ENCODE results near the gene TTC7B. TPM values are rescaled to one million over a fixed set of nuclear protein-coding genes. Genes with fewer than 3 reads are reported as not detected.

TTC7B gene
- total and polyA plus RNA-seq, 2 donors (not counting 3 experiments of a cell fraction or from before 2014, with no cell fraction given) = 46.8 to 76.5 TPM

GRCh38 chr14:90569606-90570387, 246.4 kb downstream of the TTC7B start:
- no peaks in the 10 kb centered on the region for H3K27me3 ChIP-seq (ENCODE audit: control insufficient read depth in 2 of 2, insufficient read depth in 2 of 2, low read length in 2 of 2)
- no TSS peak for BruUV-seq (replicated peaks)
- no peak for TF ChIP-seq EZH2 (IDR thresholded peaks at IDR 0.05; ENCODE audit: borderline replicate concordance, low read depth, low read length, severe bottlenecking)
- no peak for TF ChIP-seq MAX (IDR thresholded peaks at IDR 0.05; ENCODE audit: insufficient read depth, insufficient read length)
- TF ChIP-seq MYC (IDR thresholded peaks at IDR 0.05; ENCODE audit: low read depth, low read length) = no peak
- no peaks in the 10 kb centered on the region for H3K9me3 ChIP-seq (replicated peaks; ENCODE audit: control insufficient read depth, insufficient read depth, low read length)
- no peak overlapping the region for H2AFZ ChIP-seq (ENCODE audit: low read depth, low read length)
- H3K79me2 ChIP-seq (ENCODE audit: control insufficient read depth, insufficient read depth, low read length) = no peaks in the 10 kb centered on the region
- no peak overlapping the region for H3K27ac ChIP-seq (ENCODE audit: insufficient read depth, low read depth, low read length)
- no peaks in the 10 kb centered on the region for H3K9me1 ChIP-seq (replicated peaks; ENCODE audit: control insufficient read depth, extremely low read depth, insufficient read depth, low read length)
- H3K4me3 ChIP-seq (replicated peaks in 1 of 3; ENCODE audit: insufficient read depth in 1 of 3, low read depth in 1 of 3, low read length in 3 of 3) = no peak overlapping the region
- H4K20me1 ChIP-seq (replicated peaks; ENCODE audit: control insufficient read depth, extremely low read depth, insufficient read depth, low read length) = no peaks in the 10 kb centered on the region
- no peak overlapping the region for H3K9ac ChIP-seq (replicated peaks; ENCODE audit: extremely low read depth, insufficient read depth, low read length)
- intact Hi-C loops (cut with micrococcal nuclease) = loop anchor here (2.0 kb wide), 1 partner anchor 127 kb away; no protein-coding TSS in a partner anchor
- POLR2A ChIA-PET = no interaction called here
- no peaks in the 10 kb centered on the region for H3K4me1 ChIP-seq (ENCODE audit: control insufficient read depth, extremely low read depth, insufficient read depth, low read length)
- H3K36me3 ChIP-seq (ENCODE audit: control insufficient read depth in 2 of 2, extremely low read depth in 1 of 2, insufficient read depth in 2 of 2, low read length in 2 of 2) = peaks cover 0 to 7% of the 10 kb centered on the region in 2 experiments
- no peak for FAIRE-seq
- H3K4me2 ChIP-seq (ENCODE audit: insufficient read depth, low read length) = no peak overlapping the region
- CTCF ChIA-PET = no interaction called here
- DNase-seq (ENCODE audit: low read depth, low spot score) = no peak
- dilution Hi-C loops (cut with MboI; ENCODE audit: extremely low pct_ligation_motif_present, low sequenced_read_pairs) = no loop called here

- Histone ChIP-seq H3K27ac (ENCODE audit: insufficient read depth, low read depth, low read length) (no peak overlapping the region), H4K20me1 (replicated peaks; ENCODE audit: control insufficient read depth, extremely low read depth, insufficient read depth, low read length) (no peaks in the 10 kb centered on the region), H3K4me2 (ENCODE audit: insufficient read depth, low read length) (no peak overlapping the region), H3K9me3 (replicated peaks; ENCODE audit: control insufficient read depth, insufficient read depth, low read length) (no peaks in the 10 kb centered on the region), H2AFZ (ENCODE audit: low read depth, low read length) (no peak overlapping the region), H3K9ac (replicated peaks; ENCODE audit: extremely low read depth, insufficient read depth, low read length) (no peak overlapping the region), H3K4me1 (ENCODE audit: control insufficient read depth, extremely low read depth, insufficient read depth, low read length) (no peaks in the 10 kb centered on the region), H3K9me1 (replicated peaks; ENCODE audit: control insufficient read depth, extremely low read depth, insufficient read depth, low read length) (no peaks in the 10 kb centered on the region), H3K79me2 (ENCODE audit: control insufficient read depth, insufficient read depth, low read length) (no peaks in the 10 kb centered on the region), H3K36me3 (ENCODE audit: control insufficient read depth in 2 of 2, extremely low read depth in 1 of 2, insufficient read depth in 2 of 2, low read length in 2 of 2) (peaks cover 0 to 7% of the 10 kb centered on the region in 2 experiments), H3K4me3 (replicated peaks in 1 of 3; ENCODE audit: insufficient read depth in 1 of 3, low read depth in 1 of 3, low read length in 3 of 3) (no peak overlapping the region), H3K27me3 (ENCODE audit: control insufficient read depth in 2 of 2, insufficient read depth in 2 of 2, low read length in 2 of 2) (no peaks in the 10 kb centered on the region)
- POLR2A ChIA-PET = no interaction called here
- no TSS peak for BruUV-seq (replicated peaks)
- FAIRE-seq (no peak), DNase-seq (ENCODE audit: low read depth, low spot score) (no peak)
- intact Hi-C loops (cut with micrococcal nuclease) (no loop called here), dilution Hi-C loops (cut with MboI; ENCODE audit: extremely low pct_ligation_motif_present, low sequenced_read_pairs) (no loop called here)
- CTCF ChIA-PET = no interaction called here
- no peak for TF ChIP-seq JUN (IDR thresholded peaks at IDR 0.05; ENCODE audit: borderline replicate concordance, insufficient read depth, insufficient read length, low read depth)
- TF ChIP-seq POLR2AphosphoS5 (IDR thresholded peaks at IDR 0.05; ENCODE audit: insufficient read depth, low read depth, low read length) = no peak
- TF ChIP-seq CTCF (IDR thresholded peaks at IDR 0.05; ENCODE audit: extremely low read depth in 1 of 2, insufficient read depth in 1 of 2, low read depth in 1 of 2, low read length in 2 of 2) = no peak
- TF ChIP-seq MYC (IDR thresholded peaks at IDR 0.05; ENCODE audit: low read depth, low read length) = no peak
- no peak for TF ChIP-seq POLR2A (IDR thresholded peaks at IDR 0.05; ENCODE audit: low read depth, low read length)
- TF ChIP-seq MAX (IDR thresholded peaks at IDR 0.05; ENCODE audit: insufficient read depth, insufficient read length) = no peak
- no peak for TF ChIP-seq FOS (IDR thresholded peaks at IDR 0.05; ENCODE audit: borderline replicate concordance, insufficient read depth, low read length)
- no peak for TF ChIP-seq GATA2 (IDR thresholded peaks at IDR 0.05; ENCODE audit: insufficient read depth, insufficient read length, low read depth, low read length)
- no peak for TF ChIP-seq EZH2 (IDR thresholded peaks at IDR 0.05; ENCODE audit: borderline replicate concordance, low read depth, low read length, severe bottlenecking)
These were observed 247.0 kb downstream of the TTC7B start for GRCh38 chr14:90569201-90569600.

Measured in endothelial cell of umbilical vein (primary cell).